Fibroblast of the aortic adventitia (primary cell): Measurements from ENCODE around the gene PPP6R2. TPM values are rescaled to one million over a fixed set of nuclear protein-coding genes. Genes with fewer than 3 reads are reported as not detected.
"Not testable (repeated sequence)": the region's sequence is repeated elsewhere in the genome, so short reads cannot be mapped to it uniquely, and the experiment has no call there.

Source experiments
- DNase-seq: peaks from one replicate; pipeline ENCODE4 v3.0.0-alpha.2; 2010; ENCODE audit warnings: low read depth
- H3K4me3 ChIP-seq: 2 replicates; pipeline ENCODE4 v1.5.1; 2011; ENCODE audit warnings: low read depth, mild to moderate bottlenecking, control low read depth, low read length, moderate library complexity
- total RNA-seq: library from RNA; depleted of rRNA; stranded (reverse); fragments of >200 nt; gene quantifications from 2 replicates; pipeline ENCODE4 v1.2.3, GENCODE V29; 2012; ENCODE audit warnings: low replicate concordance
- TF ChIP-seq, protein P1 (sequence below): IDR thresholded peaks from 2 replicates; pipeline ENCODE4 v1.5.1; 2011; ENCODE audit warnings: mild to moderate bottlenecking, low read length, control low read depth, inconsistent platforms; ENCODE audit not compliant: insufficient read depth

The PPP6R2 gene
- total RNA-seq, 1 donor: 38.5 TPM

DNA sequence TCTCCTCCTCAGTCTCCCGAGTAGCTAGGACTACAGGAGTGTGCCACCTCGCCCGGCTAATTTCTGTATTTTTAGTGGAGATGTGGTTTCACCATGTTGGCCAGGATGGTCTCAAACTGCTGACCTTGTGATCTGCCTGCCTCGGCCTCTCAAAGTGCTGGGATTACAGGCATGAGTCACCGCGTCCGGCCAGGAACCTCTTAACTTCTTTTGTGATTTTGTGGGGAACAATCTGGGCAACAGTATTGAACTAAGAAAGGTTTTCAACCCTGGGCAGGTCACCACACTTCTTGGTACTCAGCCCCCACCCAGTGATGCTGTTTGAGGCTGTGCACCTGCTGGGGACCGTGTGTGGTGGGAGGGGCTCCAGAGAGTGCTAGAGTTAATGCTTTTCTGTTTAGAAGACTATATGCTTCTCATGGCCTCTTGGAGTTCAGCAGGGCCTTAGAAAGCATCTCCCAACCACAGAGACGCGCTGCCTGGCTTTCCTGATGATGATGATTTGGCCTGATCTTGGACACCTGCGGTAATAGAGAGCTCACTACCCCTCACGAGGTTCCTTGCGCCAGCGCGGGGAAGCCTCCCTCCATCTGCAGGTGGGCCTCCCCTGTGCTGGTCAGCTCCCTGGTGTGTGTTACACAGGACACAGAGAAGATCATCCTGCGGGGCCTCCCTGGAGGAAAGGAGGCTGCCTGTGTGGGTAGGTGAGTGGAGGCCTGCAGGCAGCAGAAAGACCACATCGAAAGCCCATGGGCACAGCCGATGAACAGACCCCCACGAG is 17.5 kb upstream of the PPP6R2 start:
- no peak for DNase-seq
- TF ChIP-seq, protein P1, sequence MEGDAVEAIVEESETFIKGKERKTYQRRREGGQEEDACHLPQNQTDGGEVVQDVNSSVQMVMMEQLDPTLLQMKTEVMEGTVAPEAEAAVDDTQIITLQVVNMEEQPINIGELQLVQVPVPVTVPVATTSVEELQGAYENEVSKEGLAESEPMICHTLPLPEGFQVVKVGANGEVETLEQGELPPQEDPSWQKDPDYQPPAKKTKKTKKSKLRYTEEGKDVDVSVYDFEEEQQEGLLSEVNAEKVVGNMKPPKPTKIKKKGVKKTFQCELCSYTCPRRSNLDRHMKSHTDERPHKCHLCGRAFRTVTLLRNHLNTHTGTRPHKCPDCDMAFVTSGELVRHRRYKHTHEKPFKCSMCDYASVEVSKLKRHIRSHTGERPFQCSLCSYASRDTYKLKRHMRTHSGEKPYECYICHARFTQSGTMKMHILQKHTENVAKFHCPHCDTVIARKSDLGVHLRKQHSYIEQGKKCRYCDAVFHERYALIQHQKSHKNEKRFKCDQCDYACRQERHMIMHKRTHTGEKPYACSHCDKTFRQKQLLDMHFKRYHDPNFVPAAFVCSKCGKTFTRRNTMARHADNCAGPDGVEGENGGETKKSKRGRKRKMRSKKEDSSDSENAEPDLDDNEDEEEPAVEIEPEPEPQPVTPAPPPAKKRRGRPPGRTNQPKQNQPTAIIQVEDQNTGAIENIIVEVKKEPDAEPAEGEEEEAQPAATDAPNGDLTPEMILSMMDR: no peak
- peak overlapping the region; percentile 73 for H3K4me3 ChIP-seq

DNA sequence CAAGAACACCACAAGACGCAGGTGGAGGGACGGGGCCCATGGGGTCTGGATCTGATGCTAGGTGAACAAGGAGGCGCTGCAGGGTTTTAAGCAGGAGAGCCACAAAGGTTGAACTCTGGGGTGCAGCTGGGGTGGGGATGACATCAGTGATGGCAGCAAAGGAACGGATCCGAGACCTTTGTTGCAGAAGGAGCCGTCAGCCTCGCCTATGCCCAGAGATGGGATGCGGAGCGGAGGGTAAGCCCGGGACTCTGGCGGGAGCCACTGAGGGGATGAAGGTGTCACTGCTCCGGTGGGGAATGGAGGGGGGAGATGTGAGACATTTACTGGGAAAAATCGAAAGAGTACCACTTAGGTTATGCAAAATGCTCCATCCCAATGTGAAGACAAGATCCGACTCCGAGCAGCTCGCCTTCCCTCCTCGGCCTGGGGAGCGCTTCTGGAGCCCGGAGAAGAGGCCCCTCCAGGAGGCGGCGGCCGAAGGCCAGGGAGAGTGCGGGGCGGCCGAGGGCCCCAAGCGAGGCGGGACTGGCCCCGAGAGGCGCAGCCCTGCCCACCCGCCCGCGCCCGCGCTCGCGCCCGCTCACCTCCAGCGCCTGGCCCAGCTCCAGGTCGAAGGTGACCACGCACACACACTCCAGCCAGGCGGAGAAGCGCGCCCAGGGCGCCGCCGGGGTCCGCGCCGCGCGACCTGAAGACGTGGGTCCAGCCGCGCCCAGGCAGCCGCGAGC is 16.7 kb upstream of the PPP6R2 start:
- H3K4me3 ChIP-seq: peak overlapping the region; percentile 73
- no peak for DNase-seq
- TF ChIP-seq, protein P1: no peak

DNA sequence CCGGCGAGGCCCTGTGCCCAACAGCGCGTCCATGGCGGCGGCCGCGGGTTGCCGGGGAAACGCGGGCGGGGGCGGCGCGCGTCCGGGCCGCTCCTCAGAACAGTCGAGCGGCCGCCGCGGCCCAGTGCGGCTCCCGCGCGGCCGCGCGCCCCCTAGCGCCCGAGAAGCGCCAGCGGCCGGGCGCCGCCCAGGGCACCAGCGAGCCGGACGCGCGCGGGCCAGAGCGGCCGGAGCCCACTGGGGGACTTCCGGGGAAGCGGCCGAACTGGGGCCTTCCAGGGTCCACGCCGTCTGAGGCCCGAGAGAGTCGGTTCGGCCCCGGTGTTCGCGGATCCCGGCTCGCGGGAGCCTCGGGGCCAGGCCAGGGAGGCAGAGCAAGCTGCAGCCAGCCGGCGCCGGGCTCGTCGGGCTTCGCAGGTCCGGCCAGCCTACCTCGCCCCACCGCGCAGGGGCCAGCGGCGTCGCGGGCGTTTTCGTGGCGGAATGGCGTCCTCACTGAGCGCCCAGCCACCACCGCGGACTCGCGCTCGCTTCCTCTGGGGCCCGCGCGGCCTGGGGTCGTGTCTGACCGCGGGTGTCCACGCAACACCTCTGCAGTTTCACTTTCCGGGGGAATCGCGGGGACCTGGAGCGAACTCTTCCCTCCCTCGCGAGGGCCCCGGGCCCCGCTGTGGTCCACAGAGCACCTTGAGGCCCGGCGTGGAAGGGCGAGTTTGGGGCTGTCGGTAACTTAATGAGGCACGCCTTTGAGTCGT is 16.0 kb upstream of the PPP6R2 start, which contains the start of gene DENND6B:
TSS of gene DENND6B (minus strand) at position 57 of the 755 bp plus-strand sequence. CDS start at position 33, 24 bp downstream.
- DNase-seq: peak; percentile 66
- peak within 1 kb of the TSS; percentile 73 for H3K4me3 ChIP-seq
- TF ChIP-seq, protein P1: peak; percentile 15

DNA sequence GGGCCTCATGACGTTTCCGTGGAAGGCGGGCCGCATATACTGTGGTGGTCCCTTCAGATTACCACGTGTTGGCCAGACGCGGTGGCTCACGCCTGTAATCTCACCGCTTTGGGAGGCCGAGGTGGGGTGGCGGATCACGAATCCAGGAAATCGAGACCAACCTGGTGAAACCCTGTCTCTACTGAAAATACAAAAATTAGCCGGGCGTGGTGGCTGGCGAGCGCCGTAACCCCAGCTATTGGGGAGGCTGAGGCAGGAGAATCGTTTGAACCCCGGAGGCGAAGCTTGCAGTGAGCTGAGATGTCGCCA is 15.5 kb upstream of the PPP6R2 start:
- DNase-seq: no peak
- H3K4me3 ChIP-seq: peak overlapping the region; percentile 72
- TF ChIP-seq, protein P1: no peak

DNA sequence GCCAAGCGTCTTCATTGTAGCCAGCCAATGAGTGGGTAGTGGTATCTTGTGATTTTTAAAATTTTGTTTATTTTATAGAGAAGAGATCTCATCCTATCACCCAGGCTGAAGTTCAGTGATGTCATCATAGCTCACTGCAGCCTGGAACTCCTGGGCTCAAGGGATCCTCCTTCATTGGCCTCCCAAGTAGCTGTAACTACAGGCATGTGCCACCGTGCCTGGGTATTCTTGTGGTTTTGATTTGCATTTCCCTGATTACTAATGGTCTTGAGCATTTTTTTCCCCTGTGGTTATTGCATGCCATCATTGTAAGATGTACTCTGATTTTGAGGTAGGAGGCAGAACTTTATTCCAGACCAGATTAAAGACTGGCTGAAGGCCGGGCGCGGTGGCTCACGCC is 13.9 kb upstream of the PPP6R2 start:
- DNase-seq: no peak
- TF ChIP-seq, protein P1: no peak
- no peak overlapping the region for H3K4me3 ChIP-seq

DNA sequence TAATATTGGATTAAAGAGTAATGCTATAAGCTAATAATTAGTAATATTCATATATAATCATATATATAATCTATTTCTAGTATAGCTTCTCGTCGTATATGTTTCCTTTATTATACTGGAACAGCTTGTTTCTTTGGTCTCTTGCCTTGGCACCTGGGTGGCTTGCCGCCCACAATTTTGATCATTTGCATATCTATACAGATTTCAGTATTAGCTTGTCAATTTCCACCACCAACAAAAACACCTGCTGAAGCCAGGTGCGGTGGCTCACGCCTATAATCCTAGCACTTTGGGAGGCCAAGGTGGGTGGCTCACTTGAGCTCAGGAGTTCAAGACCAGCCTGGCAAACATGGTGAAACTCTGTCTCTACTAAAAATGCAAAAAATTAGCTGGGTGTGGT is 8.7 kb upstream of the PPP6R2 start:
- not testable (repeated sequence) for H3K4me3 ChIP-seq

More for the DNA sequence above, 8.7 kb upstream of the PPP6R2 start:
- not testable (repeated sequence) for DNase-seq
